Activated CD8-positive, alpha-beta memory T cell treated with anti-CD3 and anti-CD28 coated beads for 48 hours (primary cell): Measurements from ENCODE around the gene RSPRY1.

Experiments used
- DNase-seq, 3 experiments: peaks; one replicate each; pipeline ENCODE4 v3.0.0-alpha.2; 2020; ENCODE audit warnings: low read depth in 2 of 3, low spot score in 2 of 3

The RSPRY1 gene

DNA sequence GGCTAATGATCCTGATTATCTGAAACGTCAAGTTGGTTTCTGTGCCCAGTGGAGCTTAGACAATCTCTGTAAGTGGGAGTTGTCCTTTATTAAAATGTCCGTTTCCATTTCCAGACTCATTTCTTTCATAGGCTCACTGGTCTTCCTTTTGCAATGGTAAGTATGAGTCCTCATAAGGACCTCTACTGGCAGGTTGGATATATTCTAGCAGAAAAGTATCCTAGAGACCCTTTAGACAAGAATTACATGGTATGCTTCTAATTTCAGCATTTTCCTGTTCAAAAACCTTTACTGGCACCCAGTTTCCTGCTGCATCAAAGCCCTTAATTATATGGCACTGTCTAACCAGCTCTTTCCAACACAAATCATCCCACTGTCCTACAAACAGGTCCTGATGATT is 30.8 kb downstream of the RSPRY1 start:
- DNase-seq: no peak

GRCh38 chr16:57223057-57223456 is 36.9 kb downstream of the RSPRY1 start:
- DNase-seq: no peak

DNA sequence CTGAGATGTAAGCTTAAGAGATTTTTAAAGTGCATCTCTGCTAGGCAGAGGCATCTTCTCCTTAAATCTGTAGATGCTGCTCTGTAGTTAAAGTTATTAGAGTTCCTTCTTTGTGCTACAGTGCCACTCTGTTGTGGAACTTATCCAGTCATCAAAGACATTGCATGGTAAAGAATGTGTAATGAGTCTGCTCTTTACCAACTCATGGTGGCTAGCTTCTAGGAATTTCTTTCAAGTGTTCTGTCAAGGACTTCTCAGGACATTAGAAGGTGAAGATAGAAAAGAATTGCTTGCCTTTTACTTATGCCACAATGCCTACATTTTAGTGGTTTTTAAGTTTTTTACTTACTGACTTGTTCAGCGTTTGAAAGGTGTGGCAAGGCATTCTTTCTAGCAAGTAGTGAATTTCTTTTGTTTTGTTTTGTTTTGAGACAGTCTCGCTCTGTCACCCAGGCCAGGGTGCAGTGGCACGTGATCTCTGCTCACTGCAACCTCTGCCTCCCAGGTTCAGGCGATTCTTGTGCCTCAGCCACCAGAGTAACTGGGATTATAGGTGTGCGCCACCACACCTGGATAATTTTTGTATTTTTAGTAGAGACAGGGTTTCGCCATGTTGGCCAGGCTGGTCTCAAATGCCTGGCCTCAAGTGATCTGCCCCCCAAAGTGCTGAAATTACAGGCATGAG is 38.7 kb downstream of the RSPRY1 start:
- DNase-seq: no peak

- DNase-seq: no peak
These were observed 39.8 kb downstream of the RSPRY1 start for GRCh38 chr16:57225978-57226377.

DNA sequence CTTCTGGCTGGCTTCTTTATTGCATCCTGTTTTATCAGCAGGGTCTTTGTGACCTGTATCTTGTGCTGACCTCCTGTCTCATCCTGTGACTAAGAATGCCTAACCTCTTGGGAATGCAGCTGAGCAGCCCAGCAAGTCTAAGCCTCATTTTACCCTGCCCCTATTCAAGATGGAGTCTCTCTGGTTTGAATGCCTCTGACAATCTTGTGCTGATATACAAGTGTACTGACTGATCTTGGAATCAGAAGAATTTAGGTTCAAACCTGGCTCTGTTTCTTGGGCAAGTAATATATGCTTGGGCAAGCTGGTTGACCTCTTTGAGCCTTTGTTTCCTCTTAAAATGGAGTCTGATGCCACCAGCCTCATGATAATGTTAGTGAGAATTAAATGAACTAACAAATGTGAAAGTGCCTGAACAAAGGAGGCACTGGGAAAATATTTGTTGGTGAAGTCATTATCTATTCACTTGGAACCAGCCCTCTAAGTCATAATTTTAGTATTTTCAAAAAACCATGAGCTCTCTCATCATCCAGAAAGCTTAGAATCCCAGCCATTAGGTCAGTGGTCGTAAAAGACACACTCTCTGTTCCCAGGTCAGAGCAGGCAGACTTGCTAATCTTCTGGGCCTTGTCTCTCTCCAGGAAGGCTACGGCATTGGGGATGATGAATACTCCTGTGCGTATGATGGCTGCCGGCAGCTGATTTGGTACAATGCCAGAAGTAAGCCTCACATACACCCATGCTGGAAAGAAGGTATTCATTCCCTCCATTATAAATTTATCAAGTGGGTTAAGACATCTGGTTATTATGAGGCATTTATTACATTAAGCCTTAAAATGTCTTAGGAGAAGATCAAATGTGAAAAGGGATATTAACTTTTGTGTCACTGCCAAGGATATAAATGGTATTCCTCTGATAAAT is 40.8 kb downstream of the RSPRY1 start:
- no peak for DNase-seq

DNA sequence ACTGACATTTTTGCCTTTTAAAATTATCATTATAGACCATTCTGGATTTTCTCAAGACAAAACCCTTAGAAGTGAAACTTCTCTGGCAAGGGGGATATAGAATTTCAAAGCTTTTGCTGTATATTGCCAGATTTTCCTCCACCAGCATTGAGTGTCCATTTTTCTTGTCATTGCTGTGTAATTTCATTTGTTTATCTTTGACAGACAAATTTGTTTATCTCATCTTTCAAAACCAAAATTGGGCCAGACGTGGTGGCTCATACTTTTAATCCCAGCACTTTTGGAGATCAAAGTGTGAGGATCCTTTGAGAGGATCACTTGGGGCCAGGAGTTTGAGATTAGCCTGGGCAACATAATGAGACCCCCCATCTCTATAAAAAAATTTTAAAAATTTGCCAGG is 43.0 kb downstream of the RSPRY1 start:
- no peak for DNase-seq

DNA sequence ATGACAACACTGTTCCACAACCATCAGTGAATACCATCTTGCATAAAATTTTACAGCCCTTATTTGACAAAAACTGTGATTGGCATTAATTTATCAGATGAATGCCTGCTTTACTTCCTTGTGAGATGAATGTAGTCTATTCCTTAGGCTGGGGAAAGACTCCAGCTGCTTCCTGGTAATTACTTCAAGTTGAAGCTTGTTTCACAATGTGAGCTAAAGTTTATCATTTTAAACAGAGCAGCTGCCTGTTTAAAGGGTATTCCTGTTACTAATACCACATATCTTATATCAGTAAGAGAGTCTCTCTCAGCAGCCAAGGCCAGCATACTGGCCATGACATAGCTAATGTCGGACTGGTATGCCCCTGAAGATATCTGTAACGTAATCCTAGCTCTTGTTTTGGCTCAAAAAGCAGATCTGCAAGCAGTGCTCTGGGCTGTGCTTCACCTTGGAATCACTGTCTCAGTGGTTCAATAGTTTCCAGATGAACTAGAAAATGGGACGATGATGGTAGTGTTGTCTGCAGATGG is 45.8 kb downstream of the RSPRY1 start:
- DNase-seq: no peak

- no peak for DNase-seq
These were observed 48.0 kb downstream of the RSPRY1 start for GRCh38 chr16:57233944-57234706.

GRCh38 chr16:57234707-57235092 is 48.6 kb downstream of the RSPRY1 start:
- no peak for DNase-seq

DNA sequence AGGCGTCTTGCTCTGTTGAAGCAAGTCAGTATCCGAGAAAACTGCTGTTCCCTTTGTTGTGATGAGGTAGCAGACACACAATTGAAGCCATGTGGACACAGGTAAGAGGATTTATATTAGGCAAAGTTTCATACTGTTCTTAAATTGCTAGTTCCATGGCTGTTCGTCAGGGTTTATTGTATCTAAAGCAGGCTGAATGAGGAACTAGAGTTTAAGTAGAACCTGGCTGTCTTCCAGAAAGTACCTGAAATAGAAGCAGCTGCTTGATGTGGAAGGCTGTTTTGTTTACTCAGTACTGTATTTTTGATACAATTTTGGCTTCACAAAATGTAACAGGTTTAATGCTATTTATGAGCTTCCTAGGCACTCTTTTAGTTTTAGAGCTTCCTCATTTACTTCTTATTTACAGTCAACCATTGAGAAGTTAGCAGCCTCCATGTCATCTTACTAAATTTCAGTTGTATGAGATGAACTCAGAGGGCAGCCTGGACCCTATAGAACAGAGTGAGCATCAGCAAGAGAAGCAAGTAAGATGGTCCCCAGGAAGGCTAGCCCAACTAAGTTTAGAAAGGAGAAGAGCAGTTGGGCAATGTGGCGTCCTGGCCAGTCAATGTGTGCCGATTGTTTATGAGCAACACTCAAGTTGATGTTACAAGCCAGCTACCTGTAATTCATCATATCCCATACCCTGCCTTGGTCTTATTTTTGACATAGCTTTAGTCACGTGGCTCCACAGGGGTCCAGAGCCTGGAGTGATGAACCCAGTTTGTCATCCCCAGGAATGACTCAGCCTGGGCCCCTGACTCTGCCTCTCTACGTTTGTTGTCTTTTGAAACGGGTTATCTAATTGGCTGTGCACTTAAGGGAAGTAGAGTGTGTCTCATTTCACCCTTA is 49.2 kb downstream of the RSPRY1 start:
- DNase-seq: no peak

DNA sequence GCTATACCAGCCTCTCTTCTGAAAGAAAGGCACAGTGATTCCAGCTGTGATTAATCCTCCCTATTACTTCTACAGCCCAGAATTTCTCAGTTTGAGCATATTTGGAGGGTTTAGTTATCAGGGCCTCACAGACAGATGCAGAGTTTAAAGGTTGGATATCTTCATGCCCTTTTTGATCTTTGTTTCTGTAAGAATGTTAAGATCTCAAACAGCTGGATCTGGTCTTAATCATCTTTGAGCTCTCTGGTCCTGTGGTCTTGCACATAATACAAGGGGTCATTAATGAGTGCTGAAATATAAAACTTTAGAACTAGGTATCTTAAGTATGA is 49.9 kb downstream of the RSPRY1 start:
- no peak for DNase-seq

- no peak for DNase-seq
These were observed 52.6 kb downstream of the RSPRY1 start for GRCh38 chr16:57238682-57239081.

- DNase-seq: no peak
These were observed 53.0 kb downstream of the RSPRY1 start for GRCh38 chr16:57239107-57239506.

DNA sequence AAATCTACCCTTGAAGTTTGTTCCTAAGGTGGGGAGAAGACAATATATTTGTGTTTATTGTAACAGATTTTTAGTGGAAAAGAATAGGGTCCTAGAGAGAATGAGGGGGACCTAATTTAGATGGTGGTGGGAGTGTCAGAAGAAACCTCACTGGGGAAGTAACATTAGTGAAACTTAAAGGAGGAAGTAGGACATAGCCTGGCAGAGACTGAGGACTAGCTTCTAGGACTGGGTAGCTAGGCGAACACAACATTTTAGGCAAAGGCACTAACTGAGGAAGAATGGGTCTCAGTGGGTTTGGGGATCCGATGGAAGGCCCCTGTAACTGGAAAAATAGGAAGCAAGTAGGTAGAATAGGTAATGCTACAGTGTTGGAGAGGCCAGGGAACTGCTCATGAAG is 54.7 kb downstream of the RSPRY1 start:
- no peak for DNase-seq

GRCh38 chr16:57242650-57243049 is 56.5 kb downstream of the RSPRY1 start:
- DNase-seq: no peak

GRCh38 chr16:57244463-57244766 is 58.3 kb downstream of the RSPRY1 start:
- DNase-seq: no peak

- peak; percentile 90 to 96 (median 91) for DNase-seq
These were observed 58.8 kb downstream of the RSPRY1 start, which contains the start of gene ARL2BP for GRCh38 chr16:57244767-57245471. Gene ARL2BP, plus strand, starts transcription at chr16:57245259. Its CDS starts 109 bp downstream, at chr16:57245368.

DNA sequence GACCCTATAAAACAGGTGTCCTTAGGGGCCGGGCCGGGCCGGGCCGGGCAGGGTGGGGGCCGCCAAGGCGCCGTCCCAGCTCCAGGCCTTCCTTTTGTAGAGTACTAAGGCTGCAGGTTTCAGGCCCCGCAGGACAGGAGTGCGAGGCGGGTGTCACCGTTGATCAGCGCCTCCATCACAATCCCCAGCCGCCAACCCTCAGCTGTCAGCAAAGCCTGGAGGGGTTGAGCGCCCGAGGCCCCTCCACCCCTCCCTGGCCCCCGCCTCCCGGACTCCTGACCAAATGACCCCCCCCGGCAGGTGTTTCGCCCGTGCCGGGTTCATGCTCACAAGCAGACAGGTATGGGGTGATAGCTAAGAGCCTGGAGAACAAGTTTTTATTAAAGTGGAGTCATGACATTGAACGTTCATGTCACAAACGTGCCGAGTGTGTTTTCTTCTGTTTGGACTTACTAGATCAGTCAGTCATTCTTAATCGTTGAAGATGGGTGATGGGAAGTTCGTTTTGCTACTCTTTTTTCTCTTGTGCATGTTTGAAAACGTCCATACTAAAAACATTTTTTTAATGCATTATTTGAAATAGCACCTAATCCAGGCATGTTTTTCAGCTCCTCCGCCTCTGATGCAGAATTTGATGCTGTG is 59.5 kb downstream of the RSPRY1 start:
- DNase-seq: no peak

DNA sequence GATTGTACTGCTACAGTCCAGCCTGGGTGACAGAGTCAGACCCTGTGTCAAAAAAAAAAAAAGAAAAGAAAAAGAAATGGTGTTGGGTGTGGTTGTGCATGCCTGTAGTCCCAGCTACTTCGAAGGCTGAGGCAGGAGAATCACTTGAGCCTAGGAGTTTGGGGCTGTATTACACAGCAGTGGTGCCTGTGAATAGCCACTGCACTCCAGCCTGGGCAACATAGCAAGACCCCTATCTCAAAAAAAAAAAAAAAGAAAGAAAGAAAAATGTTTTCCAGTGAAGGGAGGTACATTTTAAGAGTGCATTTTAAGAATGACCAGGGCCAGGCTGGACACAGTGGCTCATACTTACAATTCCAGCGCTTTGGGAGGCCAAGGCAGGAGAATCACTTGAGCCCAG is 65.2 kb downstream of the RSPRY1 start:
- no peak for DNase-seq
